Measurements from ENCODE around the gene NRXN3.

Gene NRXN3

DNA sequence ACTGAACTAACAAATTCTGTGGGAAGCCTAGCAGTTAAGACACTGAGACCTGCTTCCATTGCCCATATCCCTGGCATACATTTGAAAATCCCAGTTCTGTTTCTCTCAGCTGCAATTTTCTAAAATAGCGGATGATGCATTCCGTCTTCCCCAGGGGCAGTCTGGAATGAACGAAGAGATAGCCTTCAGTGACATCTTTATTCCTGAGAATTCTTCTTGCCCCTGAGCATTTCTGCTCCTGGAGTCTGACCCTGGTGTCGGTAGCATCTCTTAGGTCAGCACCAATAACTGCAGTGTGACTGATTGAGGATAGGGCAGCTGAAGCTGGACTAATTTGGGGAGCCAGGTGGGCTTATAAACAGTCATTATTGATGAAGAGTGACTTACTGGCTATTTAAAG is 1488.6 kb downstream of the NRXN3 start:
- H3K4me3 ChIP-seq (ENCODE audit: insufficient read depth, low read depth, low read length) = no peak overlapping the region
- WGBS, 2 experiments = 90 to 92% methylated on average over 4 of the region's 4 CpGs
- no peaks in the 10 kb centered on the region for H3K36me3 ChIP-seq (ENCODE audit: control insufficient read depth, insufficient read depth, low read length)
- H3K27ac ChIP-seq (ENCODE audit: insufficient read depth, low read depth, low read length, poor library complexity, severe bottlenecking) = no peak overlapping the region
- H3K27me3 ChIP-seq (ENCODE audit: control insufficient read depth, insufficient read depth, low read length, poor library complexity, severe bottlenecking) = no peaks in the 10 kb centered on the region
- H3K4me1 ChIP-seq (ENCODE audit: control insufficient read depth, insufficient read depth, low read length) = no peaks in the 10 kb centered on the region
- H3K9me3 ChIP-seq (ENCODE audit: control insufficient read depth, low read length) = no peaks in the 10 kb centered on the region

DNA sequence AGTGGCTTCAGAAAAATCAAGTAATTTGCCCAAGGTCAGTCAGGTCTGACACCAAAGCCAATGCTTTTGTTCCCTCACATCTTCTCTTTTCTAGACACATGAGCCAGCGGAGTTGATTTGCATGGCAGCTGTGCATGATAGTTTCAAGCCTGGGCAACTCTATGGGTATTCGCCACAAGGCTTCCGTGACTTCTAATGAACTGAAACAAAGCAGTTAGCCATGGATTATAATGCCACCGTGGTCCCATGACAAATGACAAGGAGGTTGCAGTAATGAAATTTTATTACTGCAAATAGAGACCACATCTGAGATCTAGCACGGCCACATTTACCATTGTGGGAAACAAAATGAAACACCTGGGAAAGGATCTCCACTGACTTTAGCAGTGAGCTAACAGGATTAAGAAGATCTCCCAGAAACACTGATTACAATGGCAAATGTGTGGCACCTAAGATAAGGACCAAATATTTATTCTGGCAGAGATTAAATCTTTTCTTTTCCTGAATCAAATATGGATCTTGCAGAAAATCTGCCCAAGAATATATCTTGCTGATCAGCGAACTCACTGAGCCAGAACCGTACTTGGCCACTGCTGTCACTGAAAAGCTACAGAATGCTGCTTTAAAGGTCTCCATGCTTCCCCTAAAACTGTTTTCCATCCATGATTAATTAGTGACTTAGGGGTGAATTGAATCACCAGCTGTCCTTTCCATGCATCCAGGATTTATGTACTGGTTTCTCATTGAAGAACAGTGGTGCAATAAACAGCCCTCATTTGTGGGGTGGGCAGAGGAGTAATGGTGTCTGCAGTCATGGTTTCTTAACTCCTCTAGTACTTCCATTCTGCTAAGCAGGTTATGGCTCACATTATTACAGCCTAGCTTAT is 1490.1 kb downstream of the NRXN3 start:
- Histone ChIP-seq H3K36me3 (ENCODE audit: control insufficient read depth, insufficient read depth, low read length) (no peaks in the 10 kb centered on the region), H3K27me3 (ENCODE audit: control insufficient read depth, insufficient read depth, low read length, poor library complexity, severe bottlenecking) (no peaks in the 10 kb centered on the region), H3K4me1 (ENCODE audit: control insufficient read depth, insufficient read depth, low read length) (no peaks in the 10 kb centered on the region), H3K9me3 (ENCODE audit: control insufficient read depth, low read length) (no peaks in the 10 kb centered on the region), H3K27ac (ENCODE audit: insufficient read depth, low read depth, low read length, poor library complexity, severe bottlenecking) (no peak overlapping the region), H3K4me3 (ENCODE audit: insufficient read depth, low read depth, low read length) (no peak overlapping the region)
- 95 to 96% methylated on average over 7 of the region's 7 CpGs for WGBS, 2 experiments

DNA sequence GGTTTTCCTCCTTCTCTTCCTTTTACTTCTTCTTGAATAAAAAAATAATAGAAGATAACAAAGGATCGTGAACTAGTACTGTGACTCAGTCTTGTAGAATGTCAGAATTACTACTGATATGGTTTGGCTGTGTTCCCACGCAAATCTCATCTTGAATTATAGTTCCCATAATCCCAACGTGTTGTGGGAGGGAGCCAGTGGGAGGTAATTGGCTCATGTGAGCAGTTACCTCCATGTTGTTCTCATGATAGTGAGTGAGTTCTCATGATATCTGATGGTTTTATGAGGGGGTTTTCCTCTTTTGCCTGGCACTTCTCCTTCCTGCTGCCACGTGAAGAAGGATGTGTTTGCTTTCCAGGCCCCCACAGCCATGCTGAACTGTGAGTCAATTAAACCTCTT is 1491.6 kb downstream of the NRXN3 start:
- H3K4me1 ChIP-seq (ENCODE audit: control insufficient read depth, insufficient read depth, low read length) = no peaks in the 10 kb centered on the region
- no peak overlapping the region for H3K27ac ChIP-seq (ENCODE audit: insufficient read depth, low read depth, low read length, poor library complexity, severe bottlenecking)
- no peak overlapping the region for H3K4me3 ChIP-seq (ENCODE audit: insufficient read depth, low read depth, low read length)
- no peaks in the 10 kb centered on the region for H3K36me3 ChIP-seq (ENCODE audit: control insufficient read depth, insufficient read depth, low read length)
- no peaks in the 10 kb centered on the region for H3K9me3 ChIP-seq (ENCODE audit: control insufficient read depth, low read length)
- WGBS, 2 experiments = 95 to 96% methylated on average over 4 of the region's 4 CpGs
- no peaks in the 10 kb centered on the region for H3K27me3 ChIP-seq (ENCODE audit: control insufficient read depth, insufficient read depth, low read length, poor library complexity, severe bottlenecking)

DNA sequence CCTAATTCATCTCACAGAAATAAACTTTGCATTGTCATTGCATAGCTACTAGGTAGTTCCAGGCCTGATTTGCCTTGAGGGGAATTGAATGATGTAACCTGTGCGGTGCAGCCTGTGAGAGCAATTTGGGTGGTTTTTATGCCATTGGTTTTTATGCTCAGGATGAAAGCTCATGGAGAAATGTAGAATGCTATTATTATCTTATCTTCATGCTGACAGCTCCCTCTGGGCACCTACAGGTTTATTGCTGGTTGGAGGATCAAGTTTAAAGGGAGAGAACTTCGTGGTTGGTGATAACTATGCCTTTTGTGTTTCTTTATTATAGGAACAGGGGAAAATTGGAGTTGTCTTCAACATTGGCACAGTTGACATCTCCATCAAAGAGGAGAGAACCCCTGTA is 1493.3 kb downstream of the NRXN3 start:
- Histone ChIP-seq H3K27me3 (ENCODE audit: control insufficient read depth, insufficient read depth, low read length, poor library complexity, severe bottlenecking) (no peaks in the 10 kb centered on the region), H3K4me1 (ENCODE audit: control insufficient read depth, insufficient read depth, low read length) (no peaks in the 10 kb centered on the region), H3K4me3 (ENCODE audit: insufficient read depth, low read depth, low read length) (no peak overlapping the region), H3K9me3 (ENCODE audit: control insufficient read depth, low read length) (no peaks in the 10 kb centered on the region), H3K27ac (ENCODE audit: insufficient read depth, low read depth, low read length, poor library complexity, severe bottlenecking) (no peak overlapping the region), H3K36me3 (ENCODE audit: control insufficient read depth, insufficient read depth, low read length) (no peaks in the 10 kb centered on the region)
- WGBS, 2 experiments = 89 to 92% methylated on average over 2 of the region's 2 CpGs

DNA sequence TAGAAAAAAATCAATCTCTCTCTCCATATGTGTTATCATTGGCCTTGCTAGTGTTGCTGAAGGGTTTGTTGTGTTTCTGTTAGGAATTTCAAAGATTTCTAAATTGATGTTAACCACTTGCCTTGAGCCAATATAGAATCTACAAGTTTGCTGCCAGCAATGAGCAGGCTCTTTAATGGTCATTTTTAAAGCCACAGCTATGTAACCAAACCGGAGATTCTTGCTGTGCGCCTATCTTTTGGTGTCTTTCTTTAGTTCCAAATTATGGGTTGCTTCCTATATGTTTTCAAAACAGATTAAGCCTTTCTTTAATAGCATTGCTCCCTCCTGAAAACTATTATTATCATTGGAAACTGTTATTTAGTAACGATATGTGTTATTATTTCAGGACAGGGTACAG is 1495.4 kb downstream of the NRXN3 start:
- Histone ChIP-seq H3K27ac (ENCODE audit: insufficient read depth, low read depth, low read length, poor library complexity, severe bottlenecking) (no peak overlapping the region), H3K9me3 (ENCODE audit: control insufficient read depth, low read length) (no peaks in the 10 kb centered on the region), H3K36me3 (ENCODE audit: control insufficient read depth, insufficient read depth, low read length) (no peaks in the 10 kb centered on the region), H3K27me3 (ENCODE audit: control insufficient read depth, insufficient read depth, low read length, poor library complexity, severe bottlenecking) (no peaks in the 10 kb centered on the region), H3K4me1 (ENCODE audit: control insufficient read depth, insufficient read depth, low read length) (no peaks in the 10 kb centered on the region), H3K4me3 (ENCODE audit: insufficient read depth, low read depth, low read length) (no peak overlapping the region)
- 93 to 95% methylated on average over 3 of the region's 3 CpGs for WGBS, 2 experiments

GRCh38 chr14:79668951-79669350 is 1498.8 kb downstream of the NRXN3 start:
- Histone ChIP-seq H3K27ac (ENCODE audit: insufficient read depth, low read depth, low read length, poor library complexity, severe bottlenecking) (no peak overlapping the region), H3K9me3 (ENCODE audit: control insufficient read depth, low read length) (no peaks in the 10 kb centered on the region), H3K36me3 (ENCODE audit: control insufficient read depth, insufficient read depth, low read length) (no peaks in the 10 kb centered on the region), H3K4me1 (ENCODE audit: control insufficient read depth, insufficient read depth, low read length) (no peaks in the 10 kb centered on the region), H3K27me3 (ENCODE audit: control insufficient read depth, insufficient read depth, low read length, poor library complexity, severe bottlenecking) (no peaks in the 10 kb centered on the region), H3K4me3 (ENCODE audit: insufficient read depth, low read depth, low read length) (no peak overlapping the region)
- WGBS, 2 experiments = 86 to 96% methylated on average over 3 of the region's 3 CpGs

GRCh38 chr14:79670811-79671210 is 1500.6 kb downstream of the NRXN3 start:
- Histone ChIP-seq H3K4me3 (ENCODE audit: insufficient read depth, low read depth, low read length) (no peak overlapping the region), H3K36me3 (ENCODE audit: control insufficient read depth, insufficient read depth, low read length) (no peaks in the 10 kb centered on the region), H3K27ac (ENCODE audit: insufficient read depth, low read depth, low read length, poor library complexity, severe bottlenecking) (no peak overlapping the region), H3K27me3 (ENCODE audit: control insufficient read depth, insufficient read depth, low read length, poor library complexity, severe bottlenecking) (no peaks in the 10 kb centered on the region), H3K4me1 (ENCODE audit: control insufficient read depth, insufficient read depth, low read length) (no peaks in the 10 kb centered on the region), H3K9me3 (ENCODE audit: control insufficient read depth, low read length) (no peaks in the 10 kb centered on the region)
- 95 to 98% methylated on average over 3 to 5 of the region's 5 CpGs for WGBS, 2 experiments

DNA sequence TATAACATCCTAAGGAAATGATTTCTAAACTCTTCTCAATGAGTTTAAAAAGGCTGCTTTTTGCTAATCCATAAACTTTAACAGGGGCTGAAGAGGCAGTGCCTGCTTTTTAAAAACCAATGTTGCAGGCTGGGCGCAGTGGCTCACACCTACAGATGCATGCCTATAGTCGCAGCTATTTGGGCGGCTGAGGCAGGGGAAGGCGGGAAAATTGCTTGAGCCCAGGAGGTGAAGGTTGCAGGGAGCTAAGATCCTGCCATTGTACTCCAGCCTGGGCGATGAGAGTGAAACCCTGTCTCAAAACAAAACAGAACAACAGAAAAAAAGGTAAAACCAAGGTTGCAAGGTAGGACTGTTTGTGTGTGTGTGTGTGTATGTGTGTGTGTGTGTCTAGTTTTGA is 1509.9 kb downstream of the NRXN3 start:
- Histone ChIP-seq H3K4me3 (ENCODE audit: insufficient read depth, low read depth, low read length) (no peak overlapping the region), H3K27ac (ENCODE audit: insufficient read depth, low read depth, low read length, poor library complexity, severe bottlenecking) (no peak overlapping the region), H3K27me3 (ENCODE audit: control insufficient read depth, insufficient read depth, low read length, poor library complexity, severe bottlenecking) (no peaks in the 10 kb centered on the region), H3K36me3 (ENCODE audit: control insufficient read depth, insufficient read depth, low read length) (no peaks in the 10 kb centered on the region), H3K9me3 (ENCODE audit: control insufficient read depth, low read length) (no peaks in the 10 kb centered on the region), H3K4me1 (ENCODE audit: control insufficient read depth, insufficient read depth, low read length) (no peaks in the 10 kb centered on the region)
- 76% methylated on average over 5 of the region's 5 CpGs for WGBS, 2 experiments

- no peaks in the 10 kb centered on the region for H3K9me3 ChIP-seq (ENCODE audit: control insufficient read depth, low read length)
- H3K4me1 ChIP-seq (ENCODE audit: control insufficient read depth, insufficient read depth, low read length) = no peaks in the 10 kb centered on the region
- no peak overlapping the region for H3K27ac ChIP-seq (ENCODE audit: insufficient read depth, low read depth, low read length, poor library complexity, severe bottlenecking)
- no peaks in the 10 kb centered on the region for H3K36me3 ChIP-seq (ENCODE audit: control insufficient read depth, insufficient read depth, low read length)
- H3K4me3 ChIP-seq (ENCODE audit: insufficient read depth, low read depth, low read length) = no peak overlapping the region
- WGBS, 2 experiments = 51 to 71% methylated on average over 1 of the region's 1 CpG
- H3K27me3 ChIP-seq (ENCODE audit: control insufficient read depth, insufficient read depth, low read length, poor library complexity, severe bottlenecking) = no peaks in the 10 kb centered on the region
These were observed 1516.0 kb downstream of the NRXN3 start for GRCh38 chr14:79686196-79686595.

- Histone ChIP-seq H3K4me3 (ENCODE audit: insufficient read depth, low read depth, low read length) (no peak overlapping the region), H3K27me3 (ENCODE audit: control insufficient read depth, insufficient read depth, low read length, poor library complexity, severe bottlenecking) (no peaks in the 10 kb centered on the region), H3K36me3 (ENCODE audit: control insufficient read depth, insufficient read depth, low read length) (no peaks in the 10 kb centered on the region), H3K9me3 (ENCODE audit: control insufficient read depth, low read length) (no peaks in the 10 kb centered on the region), H3K27ac (ENCODE audit: insufficient read depth, low read depth, low read length, poor library complexity, severe bottlenecking) (no peak overlapping the region), H3K4me1 (ENCODE audit: control insufficient read depth, insufficient read depth, low read length) (no peaks in the 10 kb centered on the region)
- 88 to 95% methylated on average over 1 of the region's 1 CpG for WGBS, 2 experiments
These were observed 1520.8 kb downstream of the NRXN3 start for GRCh38 chr14:79690960-79691359.
